Ishikawa (cell line): ENCODE measurements around the gene NGFR.

Experiments used
- EP300 ChIP-seq: IDR thresholded peaks from 2 replicates; pipeline ENCODE4 v1.6.1; 2012; ENCODE audit warnings: borderline replicate concordance
- RAD21 ChIP-seq: IDR thresholded peaks from 2 replicates; pipeline ENCODE4 v1.6.1; 2012; ENCODE audit warnings: low read depth
- TAF1 ChIP-seq: IDR thresholded peaks from 2 replicates; pipeline ENCODE4 v1.6.1; 2012; ENCODE audit warnings: low read depth, mild to moderate bottlenecking
- TEAD4 ChIP-seq: IDR thresholded peaks from 2 replicates; pipeline ENCODE4 v1.6.1; 2012
- YY1 ChIP-seq: IDR thresholded peaks from 2 replicates; pipeline ENCODE4 v1.6.1; 2012; ENCODE audit warnings: low read depth
- TF ChIP-seq, protein P1 (sequence below): IDR thresholded peaks from 2 replicates; pipeline ENCODE4 v1.6.1; 2012; ENCODE audit warnings: low read depth, mild to moderate bottlenecking
- TF ChIP-seq, protein P2 (sequence below): IDR thresholded peaks from 2 replicates; pipeline ENCODE4 v1.6.1; 2012

DNA sequence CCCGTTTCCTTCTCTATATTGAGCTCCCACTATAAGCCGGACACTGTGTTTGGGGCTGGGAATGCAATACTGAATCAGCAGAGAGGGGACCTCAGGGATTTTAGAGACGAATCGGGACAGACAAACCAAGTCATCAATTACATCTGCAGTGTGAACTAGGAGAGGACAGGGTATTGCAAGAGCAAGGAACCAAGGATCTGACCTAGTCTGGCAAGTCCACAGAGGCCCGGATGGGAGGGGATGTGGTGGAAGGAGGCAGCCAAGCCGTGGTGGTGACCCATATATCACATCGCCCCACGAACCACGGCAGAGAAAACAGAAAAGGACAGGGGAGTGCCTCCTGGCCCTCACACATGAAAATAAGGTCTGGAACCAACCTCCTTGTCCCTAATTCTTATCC, 52.5 kb downstream of the NGFR start:
- no peak for TF ChIP-seq TAF1
- no peak for TF ChIP-seq RAD21
- TF ChIP-seq EP300, result no peak
- TF ChIP-seq, protein P1, sequence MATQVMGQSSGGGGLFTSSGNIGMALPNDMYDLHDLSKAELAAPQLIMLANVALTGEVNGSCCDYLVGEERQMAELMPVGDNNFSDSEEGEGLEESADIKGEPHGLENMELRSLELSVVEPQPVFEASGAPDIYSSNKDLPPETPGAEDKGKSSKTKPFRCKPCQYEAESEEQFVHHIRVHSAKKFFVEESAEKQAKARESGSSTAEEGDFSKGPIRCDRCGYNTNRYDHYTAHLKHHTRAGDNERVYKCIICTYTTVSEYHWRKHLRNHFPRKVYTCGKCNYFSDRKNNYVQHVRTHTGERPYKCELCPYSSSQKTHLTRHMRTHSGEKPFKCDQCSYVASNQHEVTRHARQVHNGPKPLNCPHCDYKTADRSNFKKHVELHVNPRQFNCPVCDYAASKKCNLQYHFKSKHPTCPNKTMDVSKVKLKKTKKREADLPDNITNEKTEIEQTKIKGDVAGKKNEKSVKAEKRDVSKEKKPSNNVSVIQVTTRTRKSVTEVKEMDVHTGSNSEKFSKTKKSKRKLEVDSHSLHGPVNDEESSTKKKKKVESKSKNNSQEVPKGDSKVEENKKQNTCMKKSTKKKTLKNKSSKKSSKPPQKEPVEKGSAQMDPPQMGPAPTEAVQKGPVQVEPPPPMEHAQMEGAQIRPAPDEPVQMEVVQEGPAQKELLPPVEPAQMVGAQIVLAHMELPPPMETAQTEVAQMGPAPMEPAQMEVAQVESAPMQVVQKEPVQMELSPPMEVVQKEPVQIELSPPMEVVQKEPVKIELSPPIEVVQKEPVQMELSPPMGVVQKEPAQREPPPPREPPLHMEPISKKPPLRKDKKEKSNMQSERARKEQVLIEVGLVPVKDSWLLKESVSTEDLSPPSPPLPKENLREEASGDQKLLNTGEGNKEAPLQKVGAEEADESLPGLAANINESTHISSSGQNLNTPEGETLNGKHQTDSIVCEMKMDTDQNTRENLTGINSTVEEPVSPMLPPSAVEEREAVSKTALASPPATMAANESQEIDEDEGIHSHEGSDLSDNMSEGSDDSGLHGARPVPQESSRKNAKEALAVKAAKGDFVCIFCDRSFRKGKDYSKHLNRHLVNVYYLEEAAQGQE, result no peak
- no peak for TF ChIP-seq TEAD4
- no peak for TF ChIP-seq YY1
- TF ChIP-seq, protein P2, sequence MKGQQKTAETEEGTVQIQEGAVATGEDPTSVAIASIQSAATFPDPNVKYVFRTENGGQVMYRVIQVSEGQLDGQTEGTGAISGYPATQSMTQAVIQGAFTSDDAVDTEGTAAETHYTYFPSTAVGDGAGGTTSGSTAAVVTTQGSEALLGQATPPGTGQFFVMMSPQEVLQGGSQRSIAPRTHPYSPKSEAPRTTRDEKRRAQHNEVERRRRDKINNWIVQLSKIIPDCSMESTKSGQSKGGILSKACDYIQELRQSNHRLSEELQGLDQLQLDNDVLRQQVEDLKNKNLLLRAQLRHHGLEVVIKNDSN, result no peak
